Natural killer cell (primary cell): ENCODE data around the gene LRP1B. TPM values are rescaled to one million over a fixed set of nuclear protein-coding genes. Genes with fewer than 3 reads are reported as not detected.

Experiments
- ATAC-seq, 3 donors: fragments of 150-1000 bp in 2 of 3; fragments of 200-7000 bp in 1 of 3; cut with Tn5 transposase; 1 replicate in 1 of 3; 2 replicates in 2 of 3; pipeline ENCODE4 v1.10.0; 2021; ENCODE audit warnings: mild to moderate bottlenecking in 2 of 3, moderate library complexity in 2 of 3
- DNase-seq, 2 donors: peaks; one replicate each; pipeline versions ENCODE4 v3.0.0 to v3.0.0-alpha.2; 2013 to 2021; ENCODE audit warnings: mixed read lengths in 1 of 2
- H3K27ac ChIP-seq: one replicate; pipeline ENCODE4 v1.5.1; 2013; ENCODE audit warnings: mild to moderate bottlenecking, low read length
- H3K27me3 ChIP-seq: one replicate; pipeline ENCODE4 v1.6.1; 2013; ENCODE audit warnings: low read length; ENCODE audit not compliant: control insufficient read depth, insufficient read depth
- H3K36me3 ChIP-seq: one replicate; pipeline ENCODE4 v1.6.1; 2013; ENCODE audit warnings: low read length; ENCODE audit not compliant: control insufficient read depth, insufficient read depth
- H3K4me1 ChIP-seq: one replicate; pipeline ENCODE4 v1.6.1; 2013; ENCODE audit warnings: low read length; ENCODE audit not compliant: control insufficient read depth, insufficient read depth
- H3K4me3 ChIP-seq: one replicate; pipeline ENCODE4 v1.5.1; 2013; ENCODE audit warnings: low read length
- H3K9me3 ChIP-seq: one replicate; pipeline ENCODE4 v1.6.1; 2013; ENCODE audit warnings: low read length; ENCODE audit not compliant: control insufficient read depth, insufficient read depth
- H3K27ac Mint-ChIP-seq, 2 donors: one replicate each; pipeline ENCODE4 v1.8.0; 2022; ENCODE audit warnings: mild to moderate bottlenecking in 2 of 2, mixed read lengths in 2 of 2, moderate library complexity in 1 of 2
- H3K27me3 Mint-ChIP-seq, 2 donors: one replicate each; pipeline ENCODE4 v1.8.0; 2022; ENCODE audit warnings: low read depth in 2 of 2, mixed read lengths in 2 of 2
- H3K36me3 Mint-ChIP-seq: one replicate; pipeline ENCODE4 v1.8.0; 2022; ENCODE audit warnings: mixed read lengths
- H3K4me1 Mint-ChIP-seq, 2 donors: one replicate each; pipeline ENCODE4 v1.8.0; 2022; ENCODE audit warnings: mixed read lengths in 2 of 2
- H3K4me3 Mint-ChIP-seq: one replicate; pipeline ENCODE4 v1.8.0; 2022; ENCODE audit warnings: mild to moderate bottlenecking, moderate library complexity, mixed read lengths
- H3K9me3 Mint-ChIP-seq, 2 donors: one replicate each; pipeline ENCODE4 v1.8.0; 2022; ENCODE audit warnings: mixed read lengths in 2 of 2
- WGBS: methylation state at CpG from one replicate; pipeline ENCODE4 v1.1.7; 2013; ENCODE audit warnings: missing lambda C conversion rate; ENCODE audit not compliant: insufficient coverage; 5-methylcytosine and 5-hydroxymethylcytosine counted together
- intact Hi-C: fragments of 100-400 bp; cut with micrococcal nuclease; formaldehyde crosslinking; loops from one replicate; pipeline ENCODE4 v1.14.2; 2022
- total RNA-seq, 4 donors: library from RNA; stranded (reverse); fragments of 120-200 nt in 1 of 4; gene quantifications; one replicate each; pipeline versions ENCODE4 v1.2.3 to v1.2.4, GENCODE V29; 2013 to 2022
- TF ChIP-seq, protein P1 (sequence below): fragments of 200-600 bp; IDR thresholded peaks from one replicate; pipeline ENCODE4 v1.8.0; 2022; ENCODE audit warnings: antibody characterized with exemption

LRP1B gene
- total RNA-seq, 3 donors from 2014 or later (not counting 1 experiment from before 2014, with no cell fraction given): 0.05 TPM; not detected in 2

DNA sequence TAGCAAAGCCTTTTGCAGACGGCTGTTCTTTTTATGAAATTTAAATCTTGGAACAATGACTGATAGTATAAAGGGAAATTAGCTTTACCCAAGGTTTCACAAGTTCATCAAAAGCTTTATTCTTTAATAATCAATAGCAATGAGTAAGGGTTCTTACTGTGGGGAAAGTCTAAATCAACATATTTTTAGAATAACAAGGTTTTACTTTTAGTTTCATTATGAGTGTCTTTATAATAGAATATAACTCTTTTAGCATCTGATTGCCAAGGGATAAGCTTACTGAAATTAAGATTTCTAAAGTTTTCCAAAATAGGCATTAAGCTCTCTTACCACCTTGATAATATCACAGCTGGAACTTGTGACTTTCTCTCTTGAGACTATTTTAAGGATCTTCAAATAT is 1489.7 kb downstream of the LRP1B start:
- H3K36me3 ChIP-seq: no peaks in the 10 kb centered on the region
- no peaks in the 10 kb centered on the region for H3K27me3 ChIP-seq
- WGBS: no CpG with 5 or more reads among the region's 1 CpG
- H3K4me1 ChIP-seq: no peaks in the 10 kb centered on the region
- Mint-ChIP-seq H3K36me3 (no peaks in the 10 kb centered on the region), H3K27me3 (no peaks in the 10 kb centered on the region), H3K4me1 (no peaks in the 10 kb centered on the region), H3K27ac (no peak overlapping the region), H3K9me3 (peaks cover 8 to 10% of the 10 kb centered on the region in 2 donors), H3K4me3 (no peak overlapping the region)
- ATAC-seq (no peak), DNase-seq (no peak)
- intact Hi-C loops: no loop called here
- H3K4me3 ChIP-seq: no peak overlapping the region
- H3K9me3 ChIP-seq: no peaks in the 10 kb centered on the region
- TF ChIP-seq, protein P1, sequence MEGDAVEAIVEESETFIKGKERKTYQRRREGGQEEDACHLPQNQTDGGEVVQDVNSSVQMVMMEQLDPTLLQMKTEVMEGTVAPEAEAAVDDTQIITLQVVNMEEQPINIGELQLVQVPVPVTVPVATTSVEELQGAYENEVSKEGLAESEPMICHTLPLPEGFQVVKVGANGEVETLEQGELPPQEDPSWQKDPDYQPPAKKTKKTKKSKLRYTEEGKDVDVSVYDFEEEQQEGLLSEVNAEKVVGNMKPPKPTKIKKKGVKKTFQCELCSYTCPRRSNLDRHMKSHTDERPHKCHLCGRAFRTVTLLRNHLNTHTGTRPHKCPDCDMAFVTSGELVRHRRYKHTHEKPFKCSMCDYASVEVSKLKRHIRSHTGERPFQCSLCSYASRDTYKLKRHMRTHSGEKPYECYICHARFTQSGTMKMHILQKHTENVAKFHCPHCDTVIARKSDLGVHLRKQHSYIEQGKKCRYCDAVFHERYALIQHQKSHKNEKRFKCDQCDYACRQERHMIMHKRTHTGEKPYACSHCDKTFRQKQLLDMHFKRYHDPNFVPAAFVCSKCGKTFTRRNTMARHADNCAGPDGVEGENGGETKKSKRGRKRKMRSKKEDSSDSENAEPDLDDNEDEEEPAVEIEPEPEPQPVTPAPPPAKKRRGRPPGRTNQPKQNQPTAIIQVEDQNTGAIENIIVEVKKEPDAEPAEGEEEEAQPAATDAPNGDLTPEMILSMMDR: no peak
- no peak overlapping the region for H3K27ac ChIP-seq

DNA sequence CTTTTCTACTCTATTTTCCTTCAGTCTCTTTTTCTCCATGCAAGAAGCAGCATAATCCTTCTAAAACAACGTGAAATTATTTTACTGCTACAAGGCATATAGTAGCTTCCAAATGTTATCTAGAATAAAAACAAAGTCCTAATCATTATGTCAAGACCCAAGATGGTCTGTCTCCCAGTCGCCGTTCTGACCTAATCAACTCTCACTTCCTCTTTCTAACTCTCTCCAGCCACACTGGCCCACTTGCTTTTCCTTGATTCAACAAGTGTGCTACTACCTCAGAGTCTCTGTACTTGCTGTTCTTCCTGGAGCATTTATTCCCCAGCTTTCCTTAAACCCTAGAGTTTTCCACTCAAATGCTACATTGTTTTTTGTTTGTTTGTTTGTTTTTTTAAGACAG is 1491.2 kb downstream of the LRP1B start:
- Mint-ChIP-seq H3K36me3 (no peaks in the 10 kb centered on the region), H3K9me3 (peaks cover 6 to 10% of the 10 kb centered on the region in 2 donors), H3K4me1 (no peaks in the 10 kb centered on the region), H3K27ac (no peak overlapping the region), H3K27me3 (no peaks in the 10 kb centered on the region), H3K4me3 (no peak overlapping the region)
- H3K4me3 ChIP-seq: no peak overlapping the region
- intact Hi-C loops: no loop called here
- no peak overlapping the region for H3K27ac ChIP-seq
- H3K36me3 ChIP-seq: no peaks in the 10 kb centered on the region
- TF ChIP-seq, protein P1: no peak
- H3K27me3 ChIP-seq: no peaks in the 10 kb centered on the region
- WGBS: 75% methylated on average over 3 of the region's 3 CpGs
- ATAC-seq: no peak
- H3K9me3 ChIP-seq: no peaks in the 10 kb centered on the region
- DNase-seq: no peak
- H3K4me1 ChIP-seq: no peaks in the 10 kb centered on the region

DNA sequence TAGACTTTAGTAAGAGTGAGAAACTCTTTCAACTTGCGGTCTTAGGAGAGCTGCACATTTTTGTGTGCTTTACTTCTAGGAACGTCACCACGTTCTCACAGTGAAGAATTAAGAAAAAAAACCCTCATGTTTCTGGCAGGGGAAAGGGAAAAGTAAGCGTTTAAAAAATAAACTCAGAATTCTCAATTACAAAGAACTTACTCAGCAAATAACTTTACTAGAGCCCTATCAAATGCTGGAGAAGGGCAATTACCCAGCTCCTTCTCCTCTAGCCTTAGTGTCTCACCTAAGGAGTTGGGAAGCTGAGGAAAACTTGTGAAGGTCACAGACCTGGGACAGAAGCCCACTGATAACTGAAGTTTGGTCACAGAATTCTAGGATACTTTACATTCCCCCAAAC is 1500.3 kb downstream of the LRP1B start:
- intact Hi-C loops: no loop called here
- Mint-ChIP-seq H3K9me3 (peaks cover 20 to 36% of the 10 kb centered on the region in 2 donors), H3K4me1 (no peaks in the 10 kb centered on the region), H3K36me3 (peaks cover 14% of the 10 kb centered on the region), H3K27ac (no peak overlapping the region), H3K4me3 (no peak overlapping the region), H3K27me3 (no peaks in the 10 kb centered on the region)
- 83% methylated on average over 3 of the region's 4 CpGs for WGBS
- DNase-seq (no peak), ATAC-seq (no peak)
- H3K4me1 ChIP-seq: no peaks in the 10 kb centered on the region
- H3K9me3 ChIP-seq: peaks cover 4% of the 10 kb centered on the region
- TF ChIP-seq, protein P1: no peak
- no peaks in the 10 kb centered on the region for H3K36me3 ChIP-seq
- H3K4me3 ChIP-seq: no peak overlapping the region
- H3K27ac ChIP-seq: no peak overlapping the region
- H3K27me3 ChIP-seq: no peaks in the 10 kb centered on the region

DNA sequence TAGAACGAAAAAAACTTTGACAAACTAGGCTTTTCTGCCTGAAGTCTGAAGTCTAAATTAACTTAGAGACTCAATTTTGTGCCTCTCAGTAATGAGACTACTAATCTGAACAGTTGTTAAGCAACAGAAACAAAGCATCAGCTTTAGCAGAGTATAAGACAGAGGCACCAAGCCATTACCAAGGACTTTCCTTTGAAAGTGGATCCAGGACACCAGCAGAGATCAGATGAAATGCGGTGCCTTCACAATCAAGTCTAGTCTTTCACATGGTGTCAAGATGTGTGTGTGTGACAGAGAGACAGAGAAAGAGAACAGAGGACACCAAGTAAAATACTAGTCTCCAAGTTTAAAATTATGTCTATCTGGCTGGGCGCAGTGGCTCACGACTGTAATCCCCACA is 1502.9 kb downstream of the LRP1B start:
- H3K4me1 ChIP-seq: no peaks in the 10 kb centered on the region
- Mint-ChIP-seq H3K4me1 (no peaks in the 10 kb centered on the region), H3K36me3 (peaks cover 14% of the 10 kb centered on the region), H3K27me3 (no peaks in the 10 kb centered on the region), H3K4me3 (no peak overlapping the region), H3K27ac (no peak overlapping the region), H3K9me3 (peaks cover 20 to 32% of the 10 kb centered on the region in 2 donors)
- no peak overlapping the region for H3K27ac ChIP-seq
- 94% methylated on average over 4 of the region's 4 CpGs for WGBS
- DNase-seq: no peak
- TF ChIP-seq, protein P1: no peak
- intact Hi-C loops: no loop called here
- H3K9me3 ChIP-seq: peaks cover 4% of the 10 kb centered on the region
- H3K36me3 ChIP-seq: no peaks in the 10 kb centered on the region
- no peak overlapping the region for H3K4me3 ChIP-seq
- H3K27me3 ChIP-seq: no peaks in the 10 kb centered on the region
- no peak for ATAC-seq
